GM12872 (cell line): ENCODE data around the gene NXPH1.
A peak's percentile ranks its signal among the peaks of the same experiment; 100 is the strongest.

ENCODE experiments used
- CTCF ChIP-seq: IDR thresholded peaks from 3 replicates; pipeline ENCODE4 v1.5.1; 2011; ENCODE audit warnings: low read depth, mild to moderate bottlenecking, low read length, moderate library complexity; ENCODE audit not compliant: insufficient read depth

NXPH1 gene

GRCh38 chr7:8437606-8438005 lies 4.2 kb downstream of the NXPH1 start:
- no peak for TF ChIP-seq CTCF

DNA sequence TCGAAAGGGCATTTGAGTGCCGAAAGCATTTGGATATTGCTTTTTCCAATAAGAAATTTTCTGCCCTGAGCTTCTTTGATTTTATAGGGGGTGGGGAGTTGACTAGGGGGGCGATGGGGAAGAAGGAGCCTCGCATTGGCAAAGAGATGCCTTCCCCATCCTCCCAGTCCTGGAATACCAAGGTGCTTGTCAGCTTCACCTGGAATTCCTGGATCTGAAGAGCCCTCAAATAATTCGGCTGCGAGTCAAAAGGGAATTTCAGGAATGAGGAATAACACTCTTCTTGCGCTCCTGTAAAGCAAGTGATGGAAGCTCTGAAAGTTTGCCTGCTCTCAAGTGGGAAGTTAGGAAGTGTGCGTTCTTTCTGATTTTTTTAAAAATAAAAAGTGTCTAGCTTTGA lies 7.3 kb downstream of the NXPH1 start:
- TF ChIP-seq CTCF: no peak

DNA sequence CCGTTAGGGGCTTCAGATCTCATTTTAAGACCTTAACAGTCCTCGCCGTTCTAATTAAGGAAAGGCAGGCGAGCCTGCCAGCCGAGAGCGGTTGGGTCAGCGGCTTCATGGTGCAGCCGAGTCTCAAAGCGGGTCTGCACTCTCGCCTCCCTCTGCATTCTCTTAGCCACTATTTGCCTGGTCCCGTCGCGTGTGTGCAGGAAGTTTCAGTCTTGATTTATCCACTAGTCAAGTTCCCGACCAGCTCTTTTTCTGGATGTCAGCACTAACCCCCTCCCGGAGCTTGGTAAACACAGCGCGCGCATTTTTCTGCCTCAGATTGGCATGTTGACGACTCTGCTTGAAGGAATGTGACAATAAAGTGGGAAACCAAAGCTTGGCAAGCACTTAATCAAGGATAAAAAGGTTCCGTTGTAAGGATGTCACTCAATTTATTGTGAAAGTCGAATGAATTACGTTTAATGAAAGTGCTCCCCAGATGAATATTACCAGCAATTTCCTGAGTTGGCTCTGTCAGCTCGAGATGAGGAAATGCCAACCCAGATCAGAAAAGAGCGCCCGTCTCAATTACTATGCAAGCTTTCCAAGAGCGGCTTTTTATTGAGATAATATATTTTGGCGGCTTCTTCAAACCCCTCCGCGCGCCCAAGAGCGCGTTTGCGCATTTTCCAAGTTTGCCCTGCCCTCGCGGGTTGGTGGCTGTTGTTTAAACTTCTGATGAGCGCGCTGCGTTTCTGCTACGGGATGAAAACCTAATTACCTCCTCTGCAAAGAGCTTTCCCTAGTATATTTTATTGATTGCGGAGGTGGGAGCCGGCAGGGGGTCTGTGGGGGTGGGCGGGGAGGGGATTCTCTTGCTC lies 7.9 kb downstream of the NXPH1 start:
- no peak for TF ChIP-seq CTCF

GRCh38 chr7:8442051-8442813 lies 8.8 kb downstream of the NXPH1 start:
- no peak for TF ChIP-seq CTCF

GRCh38 chr7:8442814-8443304 lies 9.4 kb downstream of the NXPH1 start:
- no peak for TF ChIP-seq CTCF

- peak; percentile 31; the same call in 2 of the 3 replicates for TF ChIP-seq CTCF
Observed at GRCh38 chr7:8443576-8444467, 10.4 kb downstream of the NXPH1 start.

GRCh38 chr7:8444468-8444769 lies 11.0 kb downstream of the NXPH1 start:
- TF ChIP-seq CTCF: 0 out of 3 replicates have a peak, but pooled peaks have one; percentile 2
